H9 (cell line): ENCODE data around the gene SCAF4. TPM values are rescaled to one million over a fixed set of nuclear protein-coding genes. Genes with fewer than 3 reads are reported as not detected.

Experiments used
- DNase-seq: peaks from one replicate; pipeline ENCODE4 v3.0.0-alpha.2; 2017
- H2AFZ ChIP-seq: one replicate; pipeline ENCODE4 v1.6.1; 2013; ENCODE audit warnings: mild to moderate bottlenecking, low read length, control low read depth, moderate library complexity
- H2AK5ac ChIP-seq: 2 replicates; pipeline ENCODE4 v1.6.1; 2013; ENCODE audit warnings: low read length, control low read depth, mixed read lengths; ENCODE audit not compliant: insufficient read length
- H2BK120ac ChIP-seq: one replicate; pipeline ENCODE4 v1.6.1; 2013; ENCODE audit warnings: low read depth, mild to moderate bottlenecking, low read length, control low read depth, inconsistent platforms; ENCODE audit not compliant: poor library complexity, severe bottlenecking
- H2BK12ac ChIP-seq: 2 replicates; pipeline ENCODE4 v1.6.1; 2013; ENCODE audit warnings: low read length, control low read depth, mixed read lengths, low read depth; ENCODE audit not compliant: insufficient read length
- H2BK15ac ChIP-seq: 2 replicates; pipeline ENCODE4 v1.6.1; 2013; ENCODE audit warnings: low read depth, low read length, control low read depth
- H2BK20ac ChIP-seq: one replicate; pipeline ENCODE4 v1.6.1; 2013; ENCODE audit warnings: low read depth, mild to moderate bottlenecking, low read length, control low read depth, inconsistent platforms; ENCODE audit not compliant: poor library complexity, severe bottlenecking
- H2BK5ac ChIP-seq: 2 replicates; pipeline ENCODE4 v1.6.1; 2013; ENCODE audit warnings: low read length, control low read depth, mixed read lengths; ENCODE audit not compliant: insufficient read length
- H3K14ac ChIP-seq: 2 replicates; pipeline ENCODE4 v1.6.1; 2013; ENCODE audit warnings: low read length, control low read depth; ENCODE audit not compliant: insufficient read depth
- H3K18ac ChIP-seq: 2 replicates; pipeline ENCODE4 v1.6.1; 2013; ENCODE audit warnings: low read depth, mild to moderate bottlenecking, mixed read lengths, low read length, control low read depth; ENCODE audit not compliant: insufficient read length
- H3K23ac ChIP-seq: 2 replicates; pipeline ENCODE4 v1.6.1; 2013; ENCODE audit warnings: low read length, control low read depth, mixed read lengths, low read depth; ENCODE audit not compliant: insufficient read length
- H3K23me2 ChIP-seq: 2 replicates; pipeline ENCODE4 v1.6.1; 2013; ENCODE audit warnings: low read depth, mild to moderate bottlenecking, mixed read lengths, low read length, control low read depth; ENCODE audit not compliant: insufficient read length, poor library complexity, severe bottlenecking
- H3K27ac ChIP-seq: 2 replicates; pipeline ENCODE4 v1.5.1; 2013; ENCODE audit warnings: low read length, control low read depth, mixed read lengths, low read depth; ENCODE audit not compliant: insufficient read length
- H3K27me3 ChIP-seq: 2 replicates; pipeline ENCODE4 v1.6.1; 2013; ENCODE audit warnings: low read length, control low read depth, inconsistent platforms; ENCODE audit not compliant: insufficient read depth
- H3K4ac ChIP-seq: 2 replicates; pipeline ENCODE4 v1.6.1; 2013; ENCODE audit warnings: low read depth, mild to moderate bottlenecking, control low read depth, inconsistent platforms, low read length, moderate library complexity
- H3K4me1 ChIP-seq: 2 replicates; pipeline ENCODE4 v1.6.1; 2013; ENCODE audit warnings: low read length, control low read depth, inconsistent platforms; ENCODE audit not compliant: insufficient read depth
- H3K4me2 ChIP-seq: 2 replicates; pipeline ENCODE4 v1.6.1; 2013; ENCODE audit warnings: low read length, control low read depth, mixed read lengths; ENCODE audit not compliant: insufficient read length, insufficient read depth
- H3K56ac ChIP-seq: 2 replicates; pipeline ENCODE4 v1.6.1; 2013; ENCODE audit warnings: low read depth, mild to moderate bottlenecking, mixed read lengths, low read length, control low read depth; ENCODE audit not compliant: insufficient read length
- H3K79me1 ChIP-seq: 2 replicates; pipeline ENCODE4 v1.6.1; 2013; ENCODE audit warnings: low read depth, mild to moderate bottlenecking, moderate library complexity, low read length, control low read depth, inconsistent platforms; ENCODE audit not compliant: insufficient read depth, poor library complexity, severe bottlenecking
- H3K79me2 ChIP-seq: 2 replicates; pipeline ENCODE4 v1.6.1; 2013; ENCODE audit warnings: low read length, control low read depth, inconsistent platforms; ENCODE audit not compliant: insufficient read depth
- H3K9ac ChIP-seq: 2 replicates; pipeline ENCODE4 v1.6.1; 2013; ENCODE audit warnings: low read length, control low read depth, mixed read lengths; ENCODE audit not compliant: insufficient read length; ENCODE audit errors: extremely low read depth
- H3K9me3 ChIP-seq: one replicate; pipeline ENCODE4 v1.6.1; 2013; ENCODE audit warnings: low read depth, low read length, inconsistent platforms; ENCODE audit not compliant: control insufficient read depth
- H3T11ph ChIP-seq: one replicate; pipeline ENCODE4 v1.6.1; 2013; ENCODE audit warnings: mild to moderate bottlenecking, low read length, control low read depth, inconsistent platforms
- H4K20me1 ChIP-seq: one replicate; pipeline ENCODE4 v1.6.1; 2013; ENCODE audit not compliant: control insufficient read depth, insufficient read length, insufficient read depth
- H4K5ac ChIP-seq: 2 replicates; pipeline ENCODE4 v1.6.1; 2013; ENCODE audit warnings: low read depth, mild to moderate bottlenecking, mixed read lengths, low read length, control low read depth; ENCODE audit not compliant: insufficient read length
- H4K8ac ChIP-seq: replicated peaks from 2 replicates; pipeline ENCODE4 v1.6.1; 2013; ENCODE audit warnings: low read length, control low read depth, mixed read lengths, low read depth; ENCODE audit not compliant: insufficient read length
- H4K91ac ChIP-seq: 2 replicates; pipeline ENCODE4 v1.6.1; 2013; ENCODE audit warnings: low read depth, mild to moderate bottlenecking, moderate library complexity, mixed read lengths, low read length, control low read depth; ENCODE audit not compliant: insufficient read length
- H3K27ac Mint-ChIP-seq, 3 experiments: 2 replicates in 2 of 3; 3 replicates in 1 of 3; pipeline ENCODE4 v1.8.0; 2020 to 2021; ENCODE audit warnings: mixed read lengths in 3 of 3, mild to moderate bottlenecking in 1 of 3, moderate library complexity in 1 of 3
- H3K27me3 Mint-ChIP-seq: 2 replicates; pipeline ENCODE4 v1.8.0; 2021; ENCODE audit warnings: low read depth, mild to moderate bottlenecking, moderate library complexity, mixed read lengths
- H3K36me3 Mint-ChIP-seq, 3 experiments: 2 replicates in 2 of 3; 3 replicates in 1 of 3; pipeline ENCODE4 v1.8.0; 2020 to 2021; ENCODE audit warnings: low read depth in 3 of 3, mixed read lengths in 3 of 3; ENCODE audit not compliant: insufficient read depth in 1 of 3
- H3K4me1 Mint-ChIP-seq, 2 experiments: 2 replicates each; pipeline ENCODE4 v1.8.0; 2020; ENCODE audit warnings: mixed read lengths in 2 of 2
- H3K4me3 Mint-ChIP-seq, 2 experiments: 2 replicates in 1 of 2; 3 replicates in 1 of 2; pipeline ENCODE4 v1.8.0; 2020 to 2021; ENCODE audit warnings: mild to moderate bottlenecking in 2 of 2, mixed read lengths in 2 of 2, moderate library complexity in 1 of 2
- H3K9me3 Mint-ChIP-seq, 2 experiments: 2 replicates in 1 of 2; 3 replicates in 1 of 2; pipeline ENCODE4 v1.8.0; 2020; ENCODE audit warnings: mild to moderate bottlenecking in 2 of 2, mixed read lengths in 2 of 2, moderate library complexity in 1 of 2
- WGBS: extraction: QIAGEN DNeasy Blood & Tissue Kit; methylation state at CpG from one replicate; pipeline ENCODE4 v1.1.7; 2013; ENCODE audit warnings: missing lambda C conversion rate, low lambda C conversion rate, mixed read lengths; ENCODE audit not compliant: insufficient read length; ENCODE audit errors: extremely low coverage; 5-methylcytosine and 5-hydroxymethylcytosine counted together
- total RNA-seq: library from RNA; stranded (reverse); gene quantifications from 2 replicates; pipeline ENCODE4 v1.2.1, GENCODE V29; 2021
- TF ChIP-seq, protein P1 (sequence below): fragments of 200-600 bp; sonication (generic); conservative IDR thresholded peaks from 3 replicates; pipeline ENCODE4 v1.8.0; 2021; ENCODE audit warnings: antibody characterized with exemption, mild to moderate bottlenecking

The SCAF4 gene
- total RNA-seq, 1 experiment from 2014 or later = 76.8 TPM

DNA sequence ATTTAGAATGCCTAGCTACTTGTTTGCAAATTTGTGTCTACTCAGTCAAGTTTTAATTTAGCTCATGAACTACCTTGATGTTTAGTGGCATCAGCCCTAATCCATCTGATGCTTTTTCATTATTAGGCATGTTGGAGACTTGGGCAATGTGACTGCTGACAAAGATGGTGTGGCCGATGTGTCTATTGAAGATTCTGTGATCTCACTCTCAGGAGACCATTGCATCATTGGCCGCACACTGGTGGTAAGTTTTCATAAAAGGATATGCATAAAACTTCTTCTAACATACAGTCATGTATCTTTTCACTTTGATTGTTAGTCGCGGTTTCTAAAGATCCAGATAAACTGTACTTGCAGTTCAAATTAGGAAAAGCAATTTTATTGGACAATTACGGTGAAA, 64.8 kb downstream of the SCAF4 start:
- no peaks in the 10 kb centered on the region for H4K20me1 ChIP-seq
- no CpG with 5 or more reads among the region's 5 CpGs for WGBS
- H3K27ac ChIP-seq = peak overlapping the region; percentile 36
- H3K9me3 Mint-ChIP-seq = no peaks in the 10 kb centered on the region
- no peak overlapping the region for H2BK20ac ChIP-seq
- H3K9me3 ChIP-seq = no peaks in the 10 kb centered on the region
- no peak overlapping the region for H3K4ac ChIP-seq
- no peak overlapping the region for H2AK5ac ChIP-seq
- peaks cover 4% of the 10 kb centered on the region for H3K79me1 ChIP-seq
- no peak overlapping the region for H2BK5ac ChIP-seq
- no peak overlapping the region for H3K4me3 Mint-ChIP-seq
- DNase-seq = no peak
- no peak overlapping the region for H3K4me2 ChIP-seq
- no peaks in the 10 kb centered on the region for H3K4me1 ChIP-seq
- H3K27me3 Mint-ChIP-seq = no peaks in the 10 kb centered on the region
- no peak overlapping the region for H2BK15ac ChIP-seq
- H4K5ac ChIP-seq = no peak overlapping the region
- no peak overlapping the region for H3K23ac ChIP-seq
- no peak overlapping the region for H3T11ph ChIP-seq
- no peak overlapping the region for H4K91ac ChIP-seq
- no peak overlapping the region for H3K18ac ChIP-seq
- peaks cover 27 to 52% (median 48%) of the 10 kb centered on the region in 3 experiments; a peak in 6 of 7 replicates for H3K36me3 Mint-ChIP-seq
- no peak overlapping the region for H3K56ac ChIP-seq
- H3K27me3 ChIP-seq = no peaks in the 10 kb centered on the region
- H3K23me2 ChIP-seq = no peaks in the 10 kb centered on the region
- no peak overlapping the region for H2BK12ac ChIP-seq
- H3K4me1 Mint-ChIP-seq = peaks cover 40 to 52% of the 10 kb centered on the region in 2 experiments
- H2BK120ac ChIP-seq = no peak overlapping the region
- H2AFZ ChIP-seq = no peak overlapping the region
- H3K79me2 ChIP-seq = peaks cover 5% of the 10 kb centered on the region; the same call in 1 of the 2 replicates
- TF ChIP-seq, protein P1, sequence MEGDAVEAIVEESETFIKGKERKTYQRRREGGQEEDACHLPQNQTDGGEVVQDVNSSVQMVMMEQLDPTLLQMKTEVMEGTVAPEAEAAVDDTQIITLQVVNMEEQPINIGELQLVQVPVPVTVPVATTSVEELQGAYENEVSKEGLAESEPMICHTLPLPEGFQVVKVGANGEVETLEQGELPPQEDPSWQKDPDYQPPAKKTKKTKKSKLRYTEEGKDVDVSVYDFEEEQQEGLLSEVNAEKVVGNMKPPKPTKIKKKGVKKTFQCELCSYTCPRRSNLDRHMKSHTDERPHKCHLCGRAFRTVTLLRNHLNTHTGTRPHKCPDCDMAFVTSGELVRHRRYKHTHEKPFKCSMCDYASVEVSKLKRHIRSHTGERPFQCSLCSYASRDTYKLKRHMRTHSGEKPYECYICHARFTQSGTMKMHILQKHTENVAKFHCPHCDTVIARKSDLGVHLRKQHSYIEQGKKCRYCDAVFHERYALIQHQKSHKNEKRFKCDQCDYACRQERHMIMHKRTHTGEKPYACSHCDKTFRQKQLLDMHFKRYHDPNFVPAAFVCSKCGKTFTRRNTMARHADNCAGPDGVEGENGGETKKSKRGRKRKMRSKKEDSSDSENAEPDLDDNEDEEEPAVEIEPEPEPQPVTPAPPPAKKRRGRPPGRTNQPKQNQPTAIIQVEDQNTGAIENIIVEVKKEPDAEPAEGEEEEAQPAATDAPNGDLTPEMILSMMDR = no peak
- H4K8ac ChIP-seq = no peak overlapping the region
- no peak overlapping the region for H3K9ac ChIP-seq
- peak overlapping the region in 1 of 3 experiments; percentile 54; a peak in 1 of 7 replicates for H3K27ac Mint-ChIP-seq
- H3K14ac ChIP-seq = no peak overlapping the region
